Body of pancreas (tissue), 4 donors: ENCODE results near the gene DTNA. TPM values are rescaled to one million over a fixed set of nuclear protein-coding genes. Genes with fewer than 3 reads are reported as not detected.

Experiments
- ATAC-seq: fragments of 150-250 bp; one replicate; pipeline ENCODE4 v1.9.1; 2016
- DNase-seq, 4 donors: peaks; one replicate each; pipeline ENCODE4 v3.0.0-alpha.2; 2019
- H3K27ac ChIP-seq, 4 donors: fragments of 200-600 bp; sonication (generic); 1 replicate in 3 of 4; 2 replicates in 1 of 4; pipeline versions ENCODE4 v1.5.1 to v1.6.1; 2016 to 2019; ENCODE audit warnings: mild to moderate bottlenecking in 1 of 4, mixed read lengths in 1 of 4, moderate library complexity in 1 of 4
- H3K27me3 ChIP-seq, 2 donors: fragments of 200-600 bp; sonication (generic); one replicate each; pipeline ENCODE4 v1.6.0; 2016; ENCODE audit warnings: mild to moderate bottlenecking in 1 of 2
- H3K36me3 ChIP-seq, 2 donors: fragments of 200-600 bp; sonication (generic); replicated peaks in 1 of 2; 2 replicates each; pipeline ENCODE4 v1.5.1; 2016; ENCODE audit warnings: low read depth in 2 of 2; ENCODE audit not compliant: insufficient read depth in 1 of 2
- H3K4me1 ChIP-seq: fragments of 200-600 bp; sonication (generic); one replicate; pipeline ENCODE4 v1.6.0; 2016
- H3K4me3 ChIP-seq, 2 donors: fragments of 200-600 bp; sonication (generic); 1 replicate in 1 of 2; 2 replicates in 1 of 2; pipeline ENCODE4 v1.5.1; 2016 to 2019
- H3K9me3 ChIP-seq, 3 donors: fragments of 200-600 bp; sonication (generic); 1 replicate in 2 of 3; 2 replicates in 1 of 3; pipeline ENCODE4 v1.5.1; 2016
- CTCF ChIP-seq, 7 experiments: fragments of 450-650 bp in 4 of 7; fragments of 200-600 bp in 3 of 7; sonication (generic) in 3 of 7; IDR thresholded peaks; one replicate each; pipeline ENCODE4 v1.5.1; 2016 to 2019; ENCODE audit warnings: antibody characterized with exemption in 7 of 7
- POLR2A ChIP-seq, 3 donors: fragments of 450-650 bp; IDR thresholded peaks; one replicate each; pipeline ENCODE4 v1.6.1; 2016; ENCODE audit warnings: antibody characterized with exemption in 3 of 3, mild to moderate bottlenecking in 2 of 3
- WGBS, 2 donors: methylation state at CpG; one replicate each; pipeline ENCODE4 v1.1.5; 2017; 5-methylcytosine and 5-hydroxymethylcytosine counted together
- intact Hi-C: fragments of 100-400 bp; cut with DNase I; formaldehyde crosslinking; loops from one replicate; pipeline ENCODE4 v1.15.1; 2023
- total RNA-seq, 2 donors: library from RNA; depleted of rRNA; stranded (reverse); fragments of >200 nt; gene quantifications; one replicate each; pipeline ENCODE4 v1.1.0, GENCODE V29; 2016

Gene DTNA
- total RNA-seq, 2 donors from 2014 or later, result 31.0 to 32.2 TPM

GRCh38 chr18:34817636-34818035 lies 107.5 kb downstream of the DTNA start:
- intact Hi-C loops, result no loop called here
- Histone ChIP-seq H3K9me3 (no peaks in the 10 kb centered on the region), H3K27me3 (no peaks in the 10 kb centered on the region), H3K27ac (no peak overlapping the region), H3K36me3 (peaks cover 0 to 5% of the 10 kb centered on the region in 2 donors), H3K4me3 (no peak overlapping the region), H3K4me1 (peaks cover 12% of the 10 kb centered on the region)
- ATAC-seq (no peak), DNase-seq (no peak)
- WGBS, 2 donors, result 94 to 97% methylated on average over 2 of the region's 2 CpGs
- TF ChIP-seq CTCF (IDR thresholded peaks at IDR 0.05) (no peak), POLR2A (IDR thresholded peaks at IDR 0.05) (no peak)

- TF ChIP-seq POLR2A (IDR thresholded peaks at IDR 0.05), result no peak
- TF ChIP-seq CTCF (IDR thresholded peaks at IDR 0.05), result no peak
- Histone ChIP-seq H3K36me3 (peaks cover 0 to 5% of the 10 kb centered on the region in 2 donors), H3K27ac (no peak overlapping the region), H3K4me3 (no peak overlapping the region), H3K9me3 (no peaks in the 10 kb centered on the region), H3K27me3 (no peaks in the 10 kb centered on the region), H3K4me1 (peaks cover 12% of the 10 kb centered on the region)
- ATAC-seq (no peak), DNase-seq (no peak)
- 92 to 96% methylated on average over 5 of the region's 5 CpGs for WGBS, 2 donors
- intact Hi-C loops, result no loop called here
Measured at GRCh38 chr18:34818064-34818463, 108.0 kb downstream of the DTNA start.

- no peak for TF ChIP-seq CTCF (IDR thresholded peaks at IDR 0.05)
- Histone ChIP-seq H3K36me3 (peaks cover 0 to 5% of the 10 kb centered on the region in 2 donors), H3K27ac (no peak overlapping the region), H3K4me3 (no peak overlapping the region), H3K9me3 (no peaks in the 10 kb centered on the region), H3K27me3 (no peaks in the 10 kb centered on the region), H3K4me1 (peaks cover 12% of the 10 kb centered on the region)
- ATAC-seq (no peak), DNase-seq (no peak)
- intact Hi-C loops, result no loop called here
- WGBS, 2 donors, result 81% methylated on average over 7 of the region's 7 CpGs
Measured at GRCh38 chr18:34820360-34821065, 110.4 kb downstream of the DTNA start.

GRCh38 chr18:34821669-34822210 lies 111.6 kb downstream of the DTNA start:
- peaks cover 0 to 5% of the 10 kb centered on the region in 2 donors for H3K36me3 ChIP-seq
- H3K27me3 ChIP-seq, result no peaks in the 10 kb centered on the region
- intact Hi-C loops, result no loop called here
- H3K4me3 ChIP-seq, result no peak overlapping the region
- ATAC-seq (no peak), DNase-seq (no peak)
- TF ChIP-seq POLR2A (IDR thresholded peaks at IDR 0.05), result no peak
- no peak for TF ChIP-seq CTCF (IDR thresholded peaks at IDR 0.05)
- no peaks in the 10 kb centered on the region for H3K4me1 ChIP-seq
- H3K27ac ChIP-seq, result no peak overlapping the region
- H3K9me3 ChIP-seq, result no peaks in the 10 kb centered on the region
- WGBS, 2 donors, result 61 to 74% methylated on average over 6 of the region's 6 CpGs

- DNase-seq (no peak), ATAC-seq (no peak)
- TF ChIP-seq CTCF (IDR thresholded peaks at IDR 0.05) (no peak), POLR2A (IDR thresholded peaks at IDR 0.05) (no peak)
- Histone ChIP-seq H3K9me3 (no peaks in the 10 kb centered on the region), H3K4me3 (no peak overlapping the region), H3K27ac (no peak overlapping the region), H3K27me3 (no peaks in the 10 kb centered on the region), H3K4me1 (no peaks in the 10 kb centered on the region), H3K36me3 (no peaks in the 10 kb centered on the region)
- WGBS, 2 donors, result 70 to 77% methylated on average over 2 of the region's 2 CpGs
- intact Hi-C loops, result no loop called here
Measured at GRCh38 chr18:34828093-34828492, 118.0 kb downstream of the DTNA start.
